ENCODE measurements around the gene H6PD. TPM values are rescaled to one million over a fixed set of nuclear protein-coding genes. Genes with fewer than 3 reads are reported as not detected.

Gene H6PD
- total RNA-seq, 2 experiments from 2014 or later, result 9.7 to 10.2 TPM

DNA sequence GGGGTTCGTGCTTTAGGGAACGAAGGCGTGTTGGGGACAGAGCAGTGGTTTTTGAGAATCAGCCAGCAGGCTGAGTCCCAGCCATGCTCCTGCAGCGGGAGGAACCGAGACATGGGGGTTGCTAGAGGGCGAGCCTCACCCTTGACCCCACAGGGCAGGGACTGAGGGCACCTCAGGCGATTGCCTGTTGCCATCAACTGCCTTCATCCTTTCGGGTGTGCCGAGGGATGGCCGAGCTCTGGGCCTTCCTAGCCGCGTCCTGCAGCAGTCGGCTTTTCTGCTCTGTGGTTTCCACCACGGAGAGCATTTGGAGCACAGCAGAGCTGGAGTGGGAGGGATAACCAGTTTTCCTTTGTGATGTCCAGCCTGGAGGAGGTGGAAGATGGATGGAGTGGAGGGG is 71.4 kb downstream of the H6PD start:
- Mint-ChIP-seq H3K9me3 (ENCODE audit: insufficient read depth) (no peaks in the 10 kb centered on the region), H3K36me3 (ENCODE audit: low read depth) (no peaks in the 10 kb centered on the region), H3K4me3 (no peak overlapping the region), H3K27ac (no peak overlapping the region), H3K27me3 (ENCODE audit: low read depth) (no peaks in the 10 kb centered on the region), H3K4me1 (ENCODE audit: low read depth) (no peaks in the 10 kb centered on the region)
- DNase-seq, result no peak
- CTCF ChIA-PET, result no interaction called here
- no peak for ATAC-seq
- POLR2A ChIA-PET, result no interaction called here

GRCh38 chr1:9307303-9307702 is 72.7 kb downstream of the H6PD start:
- H3K9me3 Mint-ChIP-seq (ENCODE audit: insufficient read depth), result no peaks in the 10 kb centered on the region
- H3K27ac Mint-ChIP-seq, result no peak overlapping the region
- no peaks in the 10 kb centered on the region for H3K36me3 Mint-ChIP-seq (ENCODE audit: low read depth)
- H3K4me1 Mint-ChIP-seq (ENCODE audit: low read depth), result no peaks in the 10 kb centered on the region
- ChIA-PET POLR2A (no interaction called here), CTCF (interaction anchor here (0.6 kb wide), 1 partner anchor 32 kb away, joined by 3 read pairs; no protein-coding TSS in a partner anchor)
- ATAC-seq (no peak), DNase-seq (no peak)
- no peaks in the 10 kb centered on the region for H3K27me3 Mint-ChIP-seq (ENCODE audit: low read depth)
- H3K4me3 Mint-ChIP-seq, result no peak overlapping the region

DNA sequence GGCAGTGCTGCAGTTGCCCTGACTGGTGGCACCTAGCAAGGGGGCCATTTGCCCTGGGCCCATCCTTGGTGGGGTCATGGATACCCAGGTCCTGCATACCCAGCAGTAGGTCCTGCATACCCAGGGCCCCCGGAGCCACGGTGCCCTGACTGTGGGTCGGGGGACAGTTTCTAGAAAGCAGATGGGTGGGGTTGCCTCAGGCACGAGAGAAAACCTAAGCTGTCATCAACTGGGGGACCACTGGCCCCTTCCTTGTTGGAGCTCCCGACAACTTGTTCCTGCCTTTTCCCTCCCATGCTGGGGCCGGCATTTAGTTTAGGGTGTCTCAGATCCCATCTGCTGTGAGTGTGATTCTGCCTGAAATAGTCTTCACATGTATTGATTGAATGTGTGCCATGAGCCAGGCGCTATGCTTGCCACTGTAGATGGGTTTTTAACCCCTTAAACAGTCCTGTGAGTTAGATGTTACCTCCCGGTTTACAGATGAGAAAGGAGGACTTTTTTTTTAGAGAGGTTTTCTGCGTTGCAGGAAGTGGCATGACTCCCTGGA is 73.7 kb downstream of the H6PD start:
- no peak for ATAC-seq
- H3K27me3 Mint-ChIP-seq (ENCODE audit: low read depth), result no peaks in the 10 kb centered on the region
- no peak overlapping the region for H3K4me3 Mint-ChIP-seq
- ChIA-PET CTCF (no interaction called here), POLR2A (no interaction called here)
- no peak overlapping the region for H3K27ac Mint-ChIP-seq
- no peaks in the 10 kb centered on the region for H3K9me3 Mint-ChIP-seq (ENCODE audit: insufficient read depth)
- no peaks in the 10 kb centered on the region for H3K36me3 Mint-ChIP-seq (ENCODE audit: low read depth)
- H3K4me1 Mint-ChIP-seq (ENCODE audit: low read depth), result no peaks in the 10 kb centered on the region
- no peak for DNase-seq

DNA sequence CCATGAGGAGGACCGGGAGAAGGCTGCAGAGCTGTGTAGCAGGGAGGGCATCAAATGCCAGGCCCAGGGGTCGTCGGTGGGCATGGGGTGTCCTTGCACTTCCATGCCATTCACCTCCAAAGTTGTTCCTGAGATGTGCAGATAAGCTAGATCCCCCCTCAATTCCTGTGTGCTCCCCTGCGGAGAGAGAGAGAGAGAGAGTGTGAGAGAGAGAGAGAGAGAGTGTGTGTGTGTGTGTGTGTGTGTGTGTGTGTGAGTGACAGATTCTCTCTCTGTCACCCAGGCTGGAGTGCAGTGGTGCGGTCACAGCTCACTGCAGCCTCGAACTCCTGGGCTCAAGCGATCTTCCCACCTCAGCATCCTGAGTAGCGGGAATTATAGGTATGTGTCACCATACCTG is 74.5 kb downstream of the H6PD start:
- no peaks in the 10 kb centered on the region for H3K4me1 Mint-ChIP-seq (ENCODE audit: low read depth)
- ChIA-PET POLR2A (no interaction called here), CTCF (no interaction called here)
- no peaks in the 10 kb centered on the region for H3K9me3 Mint-ChIP-seq (ENCODE audit: insufficient read depth)
- ATAC-seq, result no peak
- H3K4me3 Mint-ChIP-seq, result no peak overlapping the region
- H3K36me3 Mint-ChIP-seq (ENCODE audit: low read depth), result no peaks in the 10 kb centered on the region
- H3K27me3 Mint-ChIP-seq (ENCODE audit: low read depth), result no peaks in the 10 kb centered on the region
- no peak overlapping the region for H3K27ac Mint-ChIP-seq
- DNase-seq, result no peak

- Mint-ChIP-seq H3K27me3 (ENCODE audit: low read depth) (no peaks in the 10 kb centered on the region), H3K36me3 (ENCODE audit: low read depth) (no peaks in the 10 kb centered on the region), H3K27ac (no peak overlapping the region), H3K9me3 (ENCODE audit: insufficient read depth) (no peaks in the 10 kb centered on the region), H3K4me1 (ENCODE audit: low read depth) (peaks cover 1% of the 10 kb centered on the region), H3K4me3 (no peak overlapping the region)
- CTCF ChIA-PET, result no interaction called here
- ATAC-seq, result no peak
- DNase-seq, result no peak
- POLR2A ChIA-PET, result interaction anchor here (0.6 kb wide), 1 partner anchor 144 kb away, joined by 3 read pairs; no protein-coding TSS in a partner anchor
Observed at GRCh38 chr1:9309991-9310390, 75.4 kb downstream of the H6PD start.

DNA sequence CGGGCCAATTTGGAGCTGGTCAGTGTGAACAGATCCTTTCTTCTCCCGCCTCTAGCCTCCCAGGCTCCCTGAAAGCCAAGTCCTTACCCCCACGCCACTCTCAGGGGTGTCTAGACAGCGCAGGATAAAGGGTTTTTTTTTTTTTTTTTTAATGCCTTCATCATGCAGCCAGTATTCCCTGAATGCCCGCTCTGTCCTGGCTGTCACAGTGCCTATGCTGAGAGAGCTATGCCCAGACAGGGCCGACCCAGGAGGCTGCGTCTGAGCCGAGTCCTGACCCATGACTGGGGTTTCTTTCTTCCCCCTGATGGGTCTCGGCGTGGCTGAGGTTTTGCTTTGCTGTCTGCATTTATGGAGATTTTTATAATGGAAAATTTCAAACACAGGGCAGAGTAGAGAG is 76.5 kb downstream of the H6PD start:
- CTCF ChIA-PET, result no interaction called here
- H3K36me3 Mint-ChIP-seq (ENCODE audit: low read depth), result no peaks in the 10 kb centered on the region
- no peak for DNase-seq
- H3K4me3 Mint-ChIP-seq, result no peak overlapping the region
- POLR2A ChIA-PET, result no interaction called here
- no peaks in the 10 kb centered on the region for H3K27me3 Mint-ChIP-seq (ENCODE audit: low read depth)
- H3K27ac Mint-ChIP-seq, result no peak overlapping the region
- no peaks in the 10 kb centered on the region for H3K9me3 Mint-ChIP-seq (ENCODE audit: insufficient read depth)
- H3K4me1 Mint-ChIP-seq (ENCODE audit: low read depth), result peaks cover 10% of the 10 kb centered on the region
- ATAC-seq, result no peak

DNA sequence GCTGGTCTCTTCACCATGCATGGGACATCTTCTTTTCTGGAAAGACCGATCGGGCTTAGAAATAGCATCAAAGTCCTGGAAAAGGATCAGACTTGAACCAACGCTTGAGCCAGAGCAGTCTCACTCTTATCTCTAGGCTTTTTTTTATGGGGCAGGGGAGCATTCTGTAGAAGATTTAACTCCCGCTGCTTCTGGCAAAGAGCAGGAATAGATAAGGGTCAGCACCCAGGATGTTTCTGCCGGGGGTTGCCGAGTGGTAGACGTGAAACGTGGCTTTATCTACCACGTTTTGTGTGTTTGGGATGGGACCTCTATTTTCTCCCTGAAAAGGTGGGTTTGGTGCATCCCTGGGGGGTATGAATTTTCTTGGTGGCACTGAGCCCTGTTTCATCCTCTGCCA is 76.9 kb downstream of the H6PD start:
- H3K9me3 Mint-ChIP-seq (ENCODE audit: insufficient read depth), result no peaks in the 10 kb centered on the region
- ChIA-PET POLR2A (no interaction called here), CTCF (no interaction called here)
- H3K27me3 Mint-ChIP-seq (ENCODE audit: low read depth), result no peaks in the 10 kb centered on the region
- H3K4me3 Mint-ChIP-seq, result no peak overlapping the region
- peaks cover 14% of the 10 kb centered on the region for H3K4me1 Mint-ChIP-seq (ENCODE audit: low read depth)
- DNase-seq (no peak), ATAC-seq (no peak)
- no peaks in the 10 kb centered on the region for H3K36me3 Mint-ChIP-seq (ENCODE audit: low read depth)
- no peak overlapping the region for H3K27ac Mint-ChIP-seq

DNA sequence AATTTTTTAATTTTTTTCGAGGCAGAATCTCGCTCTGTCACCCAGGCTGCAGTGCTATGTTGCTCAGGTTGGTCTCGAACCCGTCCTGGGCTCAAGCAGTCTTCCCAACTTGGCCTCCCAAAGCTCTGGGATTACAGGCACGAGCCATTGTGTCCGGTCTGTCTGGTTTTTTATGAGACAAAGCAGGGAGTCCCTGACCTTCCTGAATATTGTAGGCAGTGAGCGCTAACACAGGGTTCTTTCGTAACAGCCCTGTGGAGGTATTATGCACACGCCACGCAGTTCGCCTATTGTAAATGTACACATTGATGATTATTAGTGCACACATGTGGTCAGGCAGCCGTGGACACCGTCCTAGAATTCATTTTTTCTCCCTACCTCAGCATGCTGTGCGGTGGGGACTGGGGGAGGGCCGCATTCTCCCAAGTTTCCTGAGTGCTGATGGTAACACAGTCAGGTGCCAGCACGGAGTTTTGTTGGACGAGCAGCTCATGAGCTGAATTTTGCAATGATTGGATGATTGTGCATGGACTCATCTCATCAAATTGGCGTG is 77.7 kb downstream of the H6PD start:
- ChIA-PET CTCF (no interaction called here), POLR2A (no interaction called here)
- Mint-ChIP-seq H3K4me3 (no peak overlapping the region), H3K4me1 (ENCODE audit: low read depth) (peaks cover 20% of the 10 kb centered on the region), H3K36me3 (ENCODE audit: low read depth) (no peaks in the 10 kb centered on the region), H3K27ac (no peak overlapping the region), H3K9me3 (ENCODE audit: insufficient read depth) (no peaks in the 10 kb centered on the region), H3K27me3 (ENCODE audit: low read depth) (no peaks in the 10 kb centered on the region)
- ATAC-seq (no peak), DNase-seq (no peak)

- no peaks in the 10 kb centered on the region for H3K36me3 Mint-ChIP-seq (ENCODE audit: low read depth)
- no peaks in the 10 kb centered on the region for H3K9me3 Mint-ChIP-seq (ENCODE audit: insufficient read depth)
- CTCF ChIA-PET, result no interaction called here
- no peak overlapping the region for H3K4me3 Mint-ChIP-seq
- no peak overlapping the region for H3K27ac Mint-ChIP-seq
- no peak for DNase-seq
- ATAC-seq, result no peak
- H3K4me1 Mint-ChIP-seq (ENCODE audit: low read depth), result peaks cover 30% of the 10 kb centered on the region
- no peaks in the 10 kb centered on the region for H3K27me3 Mint-ChIP-seq (ENCODE audit: low read depth)
- POLR2A ChIA-PET, result interaction anchor here (0.6 kb wide), 1 partner anchor 49 kb away, joined by 3 read pairs; no protein-coding TSS in a partner anchor
Observed at GRCh38 chr1:9313576-9313975, 79.0 kb downstream of the H6PD start.

GRCh38 chr1:9314111-9314510 is 79.5 kb downstream of the H6PD start:
- no peaks in the 10 kb centered on the region for H3K9me3 Mint-ChIP-seq (ENCODE audit: insufficient read depth)
- CTCF ChIA-PET, result no interaction called here
- ATAC-seq (no peak), DNase-seq (no peak)
- no peak overlapping the region for H3K4me3 Mint-ChIP-seq
- no peaks in the 10 kb centered on the region for H3K27me3 Mint-ChIP-seq (ENCODE audit: low read depth)
- H3K27ac Mint-ChIP-seq, result no peak overlapping the region
- H3K36me3 Mint-ChIP-seq (ENCODE audit: low read depth), result no peaks in the 10 kb centered on the region
- peaks cover 30% of the 10 kb centered on the region for H3K4me1 Mint-ChIP-seq (ENCODE audit: low read depth)
- POLR2A ChIA-PET, result no interaction called here

DNA sequence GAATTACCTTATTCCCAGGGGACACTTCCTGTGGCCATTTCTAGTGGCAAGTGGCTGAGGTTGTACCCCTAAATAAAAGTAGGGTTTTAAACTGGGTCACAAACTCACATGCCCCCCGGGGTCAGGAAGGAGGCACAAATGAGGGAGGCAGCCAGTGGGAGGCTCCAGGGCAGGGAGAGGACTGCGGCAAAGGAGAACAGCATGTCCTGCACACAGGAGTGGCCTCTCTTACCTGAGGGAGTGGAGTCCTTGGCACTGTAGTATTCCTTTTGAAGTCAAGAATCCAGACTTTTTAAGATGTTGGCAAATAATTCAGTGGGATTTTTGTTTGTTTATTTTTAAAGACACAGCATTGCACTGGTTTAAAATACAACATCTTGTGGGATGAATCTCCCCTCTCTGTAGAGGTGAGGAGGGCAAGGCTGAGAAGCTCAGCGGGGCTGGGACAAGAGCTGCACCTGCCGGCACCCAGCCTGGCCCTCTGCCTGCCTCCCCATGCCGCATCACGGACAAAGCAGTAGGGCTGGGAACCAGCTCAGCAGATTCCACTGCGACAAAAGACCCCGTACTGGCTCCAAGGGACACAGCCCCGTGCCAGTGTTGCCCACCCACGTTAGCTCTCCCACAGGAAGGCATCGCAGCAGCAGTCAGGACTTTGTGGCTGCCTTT is 80.3 kb downstream of the H6PD start:
- H3K9me3 Mint-ChIP-seq (ENCODE audit: insufficient read depth), result no peaks in the 10 kb centered on the region
- no peak for DNase-seq
- no peak for ATAC-seq
- POLR2A ChIA-PET, result interaction anchor here (0.5 to 0.7 kb wide), 2 partner anchors 114 to 1698 kb away, joined by 3 to 4 read pairs; partner anchors contain the start of gene TARDBP
- CTCF ChIA-PET, result interaction anchor here (1.1 kb wide), 1 partner anchor 25 kb away, joined by 4 read pairs; no protein-coding TSS in a partner anchor
- no peaks in the 10 kb centered on the region for H3K36me3 Mint-ChIP-seq (ENCODE audit: low read depth)
- H3K4me3 Mint-ChIP-seq, result no peak overlapping the region
- H3K27me3 Mint-ChIP-seq (ENCODE audit: low read depth), result no peaks in the 10 kb centered on the region
- H3K27ac Mint-ChIP-seq, result no peak overlapping the region
- peaks cover 30% of the 10 kb centered on the region for H3K4me1 Mint-ChIP-seq (ENCODE audit: low read depth)

DNA sequence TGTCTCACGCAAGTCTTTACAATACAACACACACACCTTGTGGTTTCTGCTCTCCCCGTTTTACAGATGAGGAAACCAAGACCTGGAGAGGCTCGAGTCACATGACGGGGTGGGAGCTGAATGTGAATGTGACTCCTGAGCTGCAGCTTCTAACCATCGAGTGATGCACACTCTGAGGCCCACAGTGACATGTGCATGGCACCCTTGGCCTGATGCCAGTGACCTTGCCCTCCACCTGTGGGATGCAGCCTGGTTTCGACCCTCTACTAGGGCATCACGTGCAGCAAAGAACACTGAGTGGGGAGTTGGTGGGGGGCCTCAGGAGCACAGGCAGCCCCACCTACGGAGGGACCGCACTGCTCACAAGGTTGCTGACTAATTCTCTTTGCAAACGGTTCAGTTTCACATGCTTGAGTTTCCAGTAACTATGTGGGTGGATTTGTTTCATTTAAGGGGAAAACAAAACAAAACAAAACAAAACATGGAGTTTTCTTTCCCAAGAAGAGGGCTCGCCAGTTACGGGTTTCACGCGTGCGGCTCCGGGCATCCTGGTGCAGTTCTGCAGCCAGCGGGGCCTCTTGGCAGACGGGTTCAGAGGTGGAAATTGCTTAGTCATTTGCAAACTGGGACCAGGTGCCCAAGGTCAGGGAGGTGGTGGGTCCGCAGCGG is 81.0 kb downstream of the H6PD start:
- Mint-ChIP-seq H3K27me3 (ENCODE audit: low read depth) (no peaks in the 10 kb centered on the region), H3K4me3 (no peak overlapping the region), H3K36me3 (ENCODE audit: low read depth) (no peaks in the 10 kb centered on the region), H3K9me3 (ENCODE audit: insufficient read depth) (no peaks in the 10 kb centered on the region), H3K4me1 (ENCODE audit: low read depth) (peaks cover 30% of the 10 kb centered on the region), H3K27ac (no peak overlapping the region)
- ChIA-PET CTCF (interaction anchor here (1.1 kb wide), 1 partner anchor 26 kb away, joined by 4 read pairs; no protein-coding TSS in a partner anchor), POLR2A (interaction anchor here (0.5 to 0.7 kb wide), 2 partner anchors 113 to 1697 kb away, joined by 3 to 4 read pairs; partner anchors contain the start of gene TARDBP)
- peak; percentile 42 for DNase-seq
- peak; percentile 25 for ATAC-seq

Data from activated CD8-positive, alpha-beta T cell treated with anti-CD3 and anti-CD28 coated beads, Interleukin-2, amount 10 ng/mL, durations not matched to agents 7 days and 5 days (primary cell).